ENCODE data around the gene PRKCH.

The PRKCH gene

GRCh38 chr14:61321385-61322010 is at the start of gene PRKCH:
PRKCH (plus strand) TSS chr14:61321579; CDS start chr14:61322102, 523 bp downstream.
- peak in 14 of 58 donors; percentile 9 to 52 (median 14) for DNase-seq

DNA sequence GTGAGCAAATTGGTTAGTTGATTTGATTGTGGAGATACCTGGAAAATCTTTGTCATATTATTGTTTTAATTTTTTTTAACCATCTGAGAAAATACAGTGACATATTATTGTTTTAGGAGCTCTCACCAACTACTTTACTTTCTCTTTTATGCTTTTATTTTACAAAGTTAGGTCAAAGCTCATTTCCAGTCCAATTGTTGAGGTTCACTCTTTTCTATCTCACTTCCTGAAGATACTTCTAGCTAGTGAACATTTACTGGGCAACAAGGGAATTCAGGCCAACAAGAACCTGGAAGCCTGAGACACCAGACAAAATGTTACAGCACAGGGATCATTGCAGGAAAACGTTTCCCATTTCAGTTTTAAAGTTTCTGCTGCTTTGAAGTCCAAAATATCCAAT is 44.1 kb upstream of the PRKCH start:
- DNase-seq: no peak

GRCh38 chr14:61277784-61278183 is 43.6 kb upstream of the PRKCH start:
- no peak for DNase-seq

DNA sequence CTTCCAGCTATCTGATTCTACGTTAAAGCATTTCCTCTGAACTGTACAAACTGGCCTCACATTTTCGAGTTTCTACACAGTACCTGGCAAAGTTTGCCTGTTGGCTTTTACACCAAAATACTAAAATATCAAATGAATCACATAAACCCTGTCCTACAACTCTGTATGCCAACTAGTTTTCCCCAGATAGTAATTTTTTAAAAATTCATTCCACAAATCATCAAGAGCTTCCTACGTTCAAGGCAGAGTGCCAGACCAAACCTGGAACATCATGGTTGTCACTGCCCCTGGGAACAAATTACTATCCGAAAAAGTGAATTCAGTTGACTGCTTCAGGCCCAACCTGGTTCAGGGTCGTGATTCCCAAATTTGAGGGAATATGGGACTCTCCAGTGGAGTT is 42.3 kb upstream of the PRKCH start:
- DNase-seq: no peak

GRCh38 chr14:61280092-61280525 is 41.3 kb upstream of the PRKCH start:
- DNase-seq: no peak

DNA sequence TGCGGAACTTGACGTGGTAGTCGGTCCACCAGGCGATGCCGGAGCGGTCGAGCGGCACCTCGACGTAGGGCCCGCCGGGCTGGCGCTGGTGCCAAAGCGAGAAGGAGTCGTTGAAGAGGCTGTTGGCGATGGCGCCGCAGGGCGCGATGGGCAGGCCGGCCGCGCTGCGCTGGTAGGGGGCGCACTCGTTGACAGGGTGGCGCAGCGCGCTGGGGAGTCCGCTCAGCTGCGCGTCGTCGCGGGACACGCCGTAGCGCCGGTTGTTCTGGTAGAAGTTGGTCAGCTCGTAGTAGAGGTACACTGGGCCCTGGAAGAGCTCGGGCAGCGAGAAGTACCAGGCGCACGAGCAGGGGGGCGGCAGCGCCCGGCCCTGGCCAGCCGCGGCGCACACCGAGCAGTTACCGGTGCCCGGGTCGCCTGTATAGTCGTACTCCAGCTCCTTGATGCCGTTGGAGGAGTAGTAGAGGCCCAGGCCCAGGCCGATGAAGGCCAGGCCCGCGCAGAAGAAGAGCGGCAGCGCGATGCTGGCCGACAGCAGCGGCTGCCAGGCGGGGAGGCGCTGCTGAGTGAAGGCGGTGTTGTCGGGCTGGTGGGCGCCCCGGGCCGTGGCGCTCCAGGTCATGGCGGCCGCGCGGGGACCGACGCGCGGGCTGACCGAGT is 40.7 kb upstream of the PRKCH start:
- DNase-seq: peak in 3 of 58 donors; percentile 5 to 12 (median 11)

GRCh38 chr14:61281186-61281947 is 40.0 kb upstream of the PRKCH start, which contains the start of gene TMEM30B:
TMEM30B (minus strand) TSS chr14:61281338; CDS start chr14:61281147, 191 bp downstream.
- no peak for DNase-seq

- DNase-seq: no peak
Measured at GRCh38 chr14:61281948-61282275, 39.5 kb upstream of the PRKCH start.

GRCh38 chr14:61282746-61283145 is 38.6 kb upstream of the PRKCH start:
- DNase-seq: no peak

DNA sequence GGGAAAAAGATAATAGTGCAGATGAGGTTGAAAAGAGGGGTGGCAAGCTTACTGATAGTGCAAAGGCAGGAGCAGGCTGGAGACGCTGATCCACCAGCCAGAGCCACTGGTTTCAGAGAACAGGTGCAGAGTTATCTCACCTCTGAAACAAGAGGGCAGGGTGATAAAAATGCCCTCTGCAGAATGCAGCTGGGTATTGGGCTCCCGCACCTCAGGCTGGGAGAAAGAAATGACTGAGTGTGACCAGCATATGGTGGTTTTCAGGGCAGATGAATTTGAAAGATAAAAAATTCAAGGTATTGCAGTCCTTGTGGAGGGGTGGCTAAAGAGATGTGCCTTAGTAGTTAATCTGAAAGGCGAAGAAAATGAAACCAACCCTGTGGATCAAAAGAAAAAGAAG is 37.4 kb upstream of the PRKCH start:
- DNase-seq: no peak

GRCh38 chr14:61285364-61285763 is 36.0 kb upstream of the PRKCH start:
- DNase-seq: no peak

GRCh38 chr14:61287196-61287595 is 34.2 kb upstream of the PRKCH start:
- no peak for DNase-seq

DNA sequence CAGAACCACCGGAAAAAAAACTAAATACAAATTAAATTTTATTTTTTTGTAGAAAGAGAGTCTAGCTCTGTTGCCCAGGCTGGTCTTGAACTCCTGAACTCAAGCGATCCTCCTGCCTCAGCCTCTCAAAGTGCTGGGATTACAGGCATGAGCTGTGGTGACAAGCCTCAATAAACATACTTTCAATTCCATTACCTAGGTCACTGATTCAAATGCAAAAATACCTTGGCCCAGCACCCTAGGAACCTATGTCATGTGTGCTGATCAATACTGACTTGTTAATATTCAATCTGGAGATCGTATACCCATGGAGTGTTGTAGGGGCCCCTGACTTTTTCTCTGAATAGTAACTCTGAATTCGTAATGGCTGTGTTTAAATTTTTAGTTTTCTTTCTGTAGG is 33.2 kb upstream of the PRKCH start:
- DNase-seq: no peak

DNA sequence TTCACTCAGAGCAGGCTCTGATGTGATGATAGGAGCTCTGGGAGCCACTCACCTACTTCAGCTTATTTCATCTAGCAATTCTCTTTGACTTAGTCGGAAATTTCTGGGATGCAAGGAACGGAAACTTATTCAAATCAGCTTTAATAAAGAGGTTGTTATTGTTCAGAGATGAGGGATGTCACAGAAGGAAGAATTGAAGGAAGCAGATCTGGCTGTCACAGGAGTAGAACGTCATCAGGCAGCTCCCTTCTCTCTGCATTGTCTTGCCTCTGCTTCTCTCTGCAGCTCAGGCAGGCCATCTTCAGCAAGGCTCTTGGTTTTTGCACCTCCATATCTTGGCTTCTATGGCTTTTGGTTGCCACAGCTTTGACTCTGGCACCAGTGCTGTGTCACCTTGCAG is 32.7 kb upstream of the PRKCH start:
- no peak for DNase-seq

GRCh38 chr14:61290701-61291100 is 30.7 kb upstream of the PRKCH start:
- DNase-seq: no peak

DNA sequence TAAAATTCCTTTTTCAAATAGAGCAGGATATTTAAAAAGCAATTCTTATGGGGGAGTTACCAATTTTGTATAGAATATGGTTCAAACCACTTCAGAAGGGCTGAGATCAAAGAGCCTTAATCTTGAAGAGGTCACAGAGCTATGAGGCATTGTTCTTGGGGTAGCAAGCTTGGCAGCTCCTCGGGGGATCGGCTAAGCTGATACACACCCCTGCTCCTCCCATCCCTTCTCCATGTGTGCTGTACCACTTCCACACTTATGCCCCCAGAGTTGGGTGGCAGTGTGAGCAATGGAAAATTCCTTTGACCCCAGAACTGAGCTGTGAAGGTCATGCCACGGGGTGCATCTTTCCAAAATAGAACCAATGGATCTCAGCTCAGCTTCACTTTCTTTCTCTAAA is 25.2 kb upstream of the PRKCH start:
- no peak for DNase-seq

GRCh38 chr14:61296719-61297502 is 24.5 kb upstream of the PRKCH start:
- peak in 1 of 58 donors; percentile 4 for DNase-seq

DNA sequence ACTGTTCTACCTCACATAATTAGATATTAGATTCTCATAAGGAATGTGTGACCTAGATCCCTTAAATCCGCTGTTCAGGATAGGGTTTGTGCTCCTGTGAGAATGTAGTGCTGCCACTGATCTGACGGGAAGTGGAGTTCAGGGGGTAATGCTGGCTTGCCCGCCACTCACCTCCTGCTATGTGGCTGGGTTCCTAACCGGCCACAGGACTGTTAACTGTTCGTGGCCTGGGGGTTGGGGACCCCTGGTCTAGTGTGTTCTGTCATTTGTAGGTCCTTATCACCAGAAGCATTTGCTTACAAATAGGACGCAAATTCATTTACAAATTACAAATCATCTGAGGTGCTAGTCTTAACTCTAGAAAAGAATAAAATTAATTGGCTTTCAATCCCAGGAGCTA is 23.8 kb upstream of the PRKCH start:
- no peak for DNase-seq

- no peak for DNase-seq
Measured at GRCh38 chr14:61298824-61299223, 22.6 kb upstream of the PRKCH start.

GRCh38 chr14:61300209-61300608 is 21.2 kb upstream of the PRKCH start:
- no peak for DNase-seq

DNA sequence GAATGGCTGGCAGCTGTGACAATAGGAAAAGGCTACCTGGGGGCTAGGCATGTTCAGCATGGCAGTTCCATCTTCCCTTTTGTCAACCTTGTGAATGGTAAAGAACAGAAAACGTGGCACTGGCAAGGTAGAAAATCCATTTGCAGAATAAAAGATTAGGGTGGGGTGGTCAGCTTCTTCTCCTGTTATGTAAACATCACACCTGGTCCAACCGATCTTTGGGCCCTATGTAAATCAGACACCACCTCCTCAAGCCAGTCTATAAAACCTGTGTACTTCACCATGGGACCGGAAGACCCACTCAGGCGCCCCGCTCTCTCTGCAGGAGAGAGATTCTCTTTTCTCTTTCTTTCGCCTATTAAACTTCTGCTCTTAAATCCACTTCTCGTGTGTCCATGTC is 20.6 kb upstream of the PRKCH start:
- no peak for DNase-seq

DNA sequence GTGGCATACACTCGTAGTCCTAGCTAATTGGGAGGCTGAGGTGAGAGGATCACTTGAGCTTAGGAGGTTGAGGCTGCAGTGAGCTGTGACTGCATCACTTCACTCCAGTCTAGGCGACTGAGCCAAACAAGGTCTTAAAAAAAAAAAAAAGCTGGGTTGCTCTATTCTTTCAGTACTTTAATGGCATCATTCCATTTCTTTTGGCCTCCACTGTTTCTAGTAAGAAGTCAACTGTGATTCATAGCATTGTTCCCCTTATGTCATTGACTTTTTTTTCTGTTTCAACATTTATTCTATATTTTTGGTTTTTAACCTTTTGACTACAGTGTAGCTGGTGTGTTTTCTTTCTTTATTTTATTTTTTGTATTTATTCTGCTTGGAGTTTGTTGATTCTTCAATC is 16.7 kb upstream of the PRKCH start:
- DNase-seq: no peak
